Upper lobe of right lung (tissue), 1 donor: Measurements from ENCODE around the gene PLET1. TPM values are rescaled to one million over a fixed set of nuclear protein-coding genes. Genes with fewer than 3 reads are reported as not detected.

Source experiments
- ATAC-seq: fragments of 200-7000 bp; cut with Tn5 transposase; one replicate; pipeline ENCODE4 v1.9.1; 2020; ENCODE audit warnings: mild to moderate bottlenecking, moderate library complexity
- DNase-seq: peaks from one replicate; pipeline ENCODE4 v3.0.0-alpha.2; 2020
- H3K27ac ChIP-seq: fragments of 200-600 bp; one replicate; pipeline ENCODE4 v1.8.0; 2022
- H3K27me3 ChIP-seq: fragments of 200-600 bp; one replicate; pipeline ENCODE4 v1.8.0; 2022; ENCODE audit warnings: mild to moderate bottlenecking
- H3K36me3 ChIP-seq: fragments of 200-600 bp; one replicate; pipeline ENCODE4 v1.8.0; 2022
- H3K4me1 ChIP-seq: fragments of 200-600 bp; one replicate; pipeline ENCODE4 v1.8.0; 2022
- H3K4me3 ChIP-seq: fragments of 200-600 bp; one replicate; pipeline ENCODE4 v1.8.0; 2022; ENCODE audit warnings: mild to moderate bottlenecking
- H3K9me3 ChIP-seq: fragments of 200-600 bp; one replicate; pipeline ENCODE4 v1.8.0; 2022
- CTCF ChIP-seq: fragments of 200-600 bp; IDR thresholded peaks from one replicate; pipeline ENCODE4 v1.8.0; 2022; ENCODE audit warnings: antibody characterized with exemption
- intact Hi-C: fragments of 100-400 bp; cut with DNase I; formaldehyde crosslinking; loops from one replicate; pipeline ENCODE4 v1.11.0; 2022
- total RNA-seq: library from RNA; stranded (reverse); fragmentation: NEBNext Ultra II Directional; extraction: Animal tissue kit (Norgen Biotek cat#: 25700); gene quantifications from one replicate; pipeline ENCODE4 v1.2.1, GENCODE V29; 2021
- donor health status: DM: no; HTN: yes; CAD: no; lungs with severe emphysema.

PLET1 gene
- total RNA-seq, 1 donor from 2014 or later = not detected

- Histone ChIP-seq H3K4me1 (no peaks in the 10 kb centered on the region), H3K4me3 (no peak overlapping the region), H3K27ac (no peak overlapping the region), H3K27me3 (no peaks in the 10 kb centered on the region), H3K36me3 (no peaks in the 10 kb centered on the region), H3K9me3 (no peaks in the 10 kb centered on the region)
- TF ChIP-seq CTCF = no peak
- DNase-seq (no peak), ATAC-seq (no peak)
- intact Hi-C loops = no loop called here
Observed at GRCh38 chr11:112269139-112269538, 8.5 kb upstream of the PLET1 start.

GRCh38 chr11:112268406-112268805 is 7.7 kb upstream of the PLET1 start:
- ATAC-seq (no peak), DNase-seq (no peak)
- H3K27ac ChIP-seq = no peak overlapping the region
- no peaks in the 10 kb centered on the region for H3K4me1 ChIP-seq
- H3K36me3 ChIP-seq = no peaks in the 10 kb centered on the region
- intact Hi-C loops = no loop called here
- no peaks in the 10 kb centered on the region for H3K27me3 ChIP-seq
- H3K4me3 ChIP-seq = no peak overlapping the region
- no peaks in the 10 kb centered on the region for H3K9me3 ChIP-seq
- no peak for TF ChIP-seq CTCF

- TF ChIP-seq CTCF = no peak
- DNase-seq (no peak), ATAC-seq (no peak)
- Histone ChIP-seq H3K9me3 (no peaks in the 10 kb centered on the region), H3K36me3 (no peaks in the 10 kb centered on the region), H3K27me3 (no peaks in the 10 kb centered on the region), H3K4me3 (no peak overlapping the region), H3K27ac (no peak overlapping the region), H3K4me1 (no peaks in the 10 kb centered on the region)
- intact Hi-C loops = no loop called here
Observed at GRCh38 chr11:112267188-112267591, 6.5 kb upstream of the PLET1 start.

- TF ChIP-seq CTCF = no peak
- intact Hi-C loops = no loop called here
- Histone ChIP-seq H3K36me3 (no peaks in the 10 kb centered on the region), H3K4me3 (no peak overlapping the region), H3K27ac (no peak overlapping the region), H3K9me3 (no peaks in the 10 kb centered on the region), H3K27me3 (no peaks in the 10 kb centered on the region), H3K4me1 (no peaks in the 10 kb centered on the region)
- DNase-seq (no peak), ATAC-seq (no peak)
Observed at GRCh38 chr11:112266410-112266778, 5.7 kb upstream of the PLET1 start.

GRCh38 chr11:112265659-112266409 is 5.2 kb upstream of the PLET1 start:
- H3K9me3 ChIP-seq = no peaks in the 10 kb centered on the region
- H3K4me3 ChIP-seq = no peak overlapping the region
- no peak for TF ChIP-seq CTCF
- no peak for ATAC-seq
- H3K4me1 ChIP-seq = no peaks in the 10 kb centered on the region
- no peaks in the 10 kb centered on the region for H3K36me3 ChIP-seq
- H3K27ac ChIP-seq = no peak overlapping the region
- H3K27me3 ChIP-seq = no peaks in the 10 kb centered on the region
- no peak for DNase-seq
- intact Hi-C loops = no loop called here
